Liver (tissue), 3 donors: ENCODE results near the gene TERB1.

Source experiments
- GABPA ChIP-seq, 2 donors: IDR thresholded peaks in 1 of 2; conservative IDR thresholded peaks in 1 of 2; 2 replicates each; pipeline ENCODE4 v1.6.1; 2016; ENCODE audit warnings: antibody characterized with exemption in 2 of 2, mild to moderate bottlenecking in 1 of 2, moderate library complexity in 1 of 2
- HNF4A ChIP-seq, 2 donors: conservative IDR thresholded peaks; 2 replicates each; pipeline ENCODE4 v1.6.1; 2016; ENCODE audit warnings: antibody characterized with exemption in 2 of 2, mild to moderate bottlenecking in 2 of 2
- HNF4G ChIP-seq: IDR thresholded peaks from 2 replicates; pipeline ENCODE4 v1.6.1; 2016; ENCODE audit warnings: antibody characterized with exemption
- JUND ChIP-seq, 2 donors: IDR thresholded peaks; 2 replicates each; pipeline ENCODE4 v1.6.1; 2016; ENCODE audit warnings: antibody characterized with exemption in 2 of 2
- NR2F2 ChIP-seq: IDR thresholded peaks from 2 replicates; pipeline ENCODE4 v1.6.1; 2016; ENCODE audit warnings: antibody characterized with exemption
- RAD21 ChIP-seq, 2 donors: IDR thresholded peaks; 2 replicates each; pipeline ENCODE4 v1.6.1; 2016; ENCODE audit warnings: antibody characterized with exemption in 2 of 2, mild to moderate bottlenecking in 2 of 2
- RXRA ChIP-seq, 2 donors: IDR thresholded peaks; 2 replicates each; pipeline ENCODE4 v1.6.1; 2017 to 2018; ENCODE audit warnings: antibody characterized with exemption in 2 of 2, mild to moderate bottlenecking in 1 of 2
- SP1 ChIP-seq: IDR thresholded peaks from 2 replicates; pipeline ENCODE4 v1.6.1; 2018; ENCODE audit warnings: antibody characterized with exemption, mild to moderate bottlenecking
- TAF1 ChIP-seq: conservative IDR thresholded peaks from 2 replicates; pipeline ENCODE4 v1.6.1; 2016; ENCODE audit warnings: antibody characterized with exemption, mild to moderate bottlenecking
- YY1 ChIP-seq: IDR thresholded peaks from 2 replicates; pipeline ENCODE4 v1.6.1; 2016; ENCODE audit warnings: antibody characterized with exemption, mild to moderate bottlenecking
- TF ChIP-seq, protein P1 (sequence below): fragments of 150-350 bp; IDR thresholded peaks from 2 replicates; pipeline ENCODE4 v1.5.1; 2017; ENCODE audit warnings: improper control_type of control experiment, low read depth, low read length; ENCODE audit not compliant: missing input control
- TF ChIP-seq, protein P2 (sequence below): IDR thresholded peaks from 2 replicates; pipeline ENCODE4 v1.6.1; 2016; ENCODE audit warnings: antibody characterized with exemption, mild to moderate bottlenecking
- TF ChIP-seq, protein P3 (sequence below): IDR thresholded peaks from 2 replicates; pipeline ENCODE4 v1.6.1; 2016; ENCODE audit warnings: antibody characterized with exemption
- TF ChIP-seq, protein P4 (sequence below): IDR thresholded peaks from 2 replicates; pipeline ENCODE4 v1.6.1; 2016; ENCODE audit warnings: antibody characterized with exemption
- donor health status: healthy.
- donor health status: healthy.

DNA sequence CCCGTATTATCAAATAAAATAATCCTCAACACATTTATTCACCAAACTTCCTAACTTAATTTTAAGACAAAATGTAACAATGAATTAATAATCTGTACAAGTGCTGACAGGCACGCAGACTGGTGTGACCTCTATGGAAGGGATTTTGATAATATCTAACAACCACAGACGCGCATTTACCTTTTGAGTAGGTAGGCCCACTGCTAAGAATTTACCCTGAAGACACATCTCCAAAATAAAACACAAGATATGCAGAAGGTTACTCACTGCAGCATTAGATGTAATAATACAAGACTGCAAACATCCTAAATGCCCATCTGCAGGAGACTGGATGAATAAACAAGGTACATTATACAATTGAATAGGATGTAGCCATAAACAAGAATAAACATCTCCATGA lies 82.1 kb downstream of the TERB1 start:
- TF ChIP-seq, protein P1, sequence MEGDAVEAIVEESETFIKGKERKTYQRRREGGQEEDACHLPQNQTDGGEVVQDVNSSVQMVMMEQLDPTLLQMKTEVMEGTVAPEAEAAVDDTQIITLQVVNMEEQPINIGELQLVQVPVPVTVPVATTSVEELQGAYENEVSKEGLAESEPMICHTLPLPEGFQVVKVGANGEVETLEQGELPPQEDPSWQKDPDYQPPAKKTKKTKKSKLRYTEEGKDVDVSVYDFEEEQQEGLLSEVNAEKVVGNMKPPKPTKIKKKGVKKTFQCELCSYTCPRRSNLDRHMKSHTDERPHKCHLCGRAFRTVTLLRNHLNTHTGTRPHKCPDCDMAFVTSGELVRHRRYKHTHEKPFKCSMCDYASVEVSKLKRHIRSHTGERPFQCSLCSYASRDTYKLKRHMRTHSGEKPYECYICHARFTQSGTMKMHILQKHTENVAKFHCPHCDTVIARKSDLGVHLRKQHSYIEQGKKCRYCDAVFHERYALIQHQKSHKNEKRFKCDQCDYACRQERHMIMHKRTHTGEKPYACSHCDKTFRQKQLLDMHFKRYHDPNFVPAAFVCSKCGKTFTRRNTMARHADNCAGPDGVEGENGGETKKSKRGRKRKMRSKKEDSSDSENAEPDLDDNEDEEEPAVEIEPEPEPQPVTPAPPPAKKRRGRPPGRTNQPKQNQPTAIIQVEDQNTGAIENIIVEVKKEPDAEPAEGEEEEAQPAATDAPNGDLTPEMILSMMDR = no peak
- TF ChIP-seq SP1 = no peak
- TF ChIP-seq TAF1 = no peak
- no peak for TF ChIP-seq RAD21 (IDR thresholded peaks at IDR 0.05)
- TF ChIP-seq, protein P2, sequence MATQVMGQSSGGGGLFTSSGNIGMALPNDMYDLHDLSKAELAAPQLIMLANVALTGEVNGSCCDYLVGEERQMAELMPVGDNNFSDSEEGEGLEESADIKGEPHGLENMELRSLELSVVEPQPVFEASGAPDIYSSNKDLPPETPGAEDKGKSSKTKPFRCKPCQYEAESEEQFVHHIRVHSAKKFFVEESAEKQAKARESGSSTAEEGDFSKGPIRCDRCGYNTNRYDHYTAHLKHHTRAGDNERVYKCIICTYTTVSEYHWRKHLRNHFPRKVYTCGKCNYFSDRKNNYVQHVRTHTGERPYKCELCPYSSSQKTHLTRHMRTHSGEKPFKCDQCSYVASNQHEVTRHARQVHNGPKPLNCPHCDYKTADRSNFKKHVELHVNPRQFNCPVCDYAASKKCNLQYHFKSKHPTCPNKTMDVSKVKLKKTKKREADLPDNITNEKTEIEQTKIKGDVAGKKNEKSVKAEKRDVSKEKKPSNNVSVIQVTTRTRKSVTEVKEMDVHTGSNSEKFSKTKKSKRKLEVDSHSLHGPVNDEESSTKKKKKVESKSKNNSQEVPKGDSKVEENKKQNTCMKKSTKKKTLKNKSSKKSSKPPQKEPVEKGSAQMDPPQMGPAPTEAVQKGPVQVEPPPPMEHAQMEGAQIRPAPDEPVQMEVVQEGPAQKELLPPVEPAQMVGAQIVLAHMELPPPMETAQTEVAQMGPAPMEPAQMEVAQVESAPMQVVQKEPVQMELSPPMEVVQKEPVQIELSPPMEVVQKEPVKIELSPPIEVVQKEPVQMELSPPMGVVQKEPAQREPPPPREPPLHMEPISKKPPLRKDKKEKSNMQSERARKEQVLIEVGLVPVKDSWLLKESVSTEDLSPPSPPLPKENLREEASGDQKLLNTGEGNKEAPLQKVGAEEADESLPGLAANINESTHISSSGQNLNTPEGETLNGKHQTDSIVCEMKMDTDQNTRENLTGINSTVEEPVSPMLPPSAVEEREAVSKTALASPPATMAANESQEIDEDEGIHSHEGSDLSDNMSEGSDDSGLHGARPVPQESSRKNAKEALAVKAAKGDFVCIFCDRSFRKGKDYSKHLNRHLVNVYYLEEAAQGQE = no peak
- TF ChIP-seq, protein P3, sequence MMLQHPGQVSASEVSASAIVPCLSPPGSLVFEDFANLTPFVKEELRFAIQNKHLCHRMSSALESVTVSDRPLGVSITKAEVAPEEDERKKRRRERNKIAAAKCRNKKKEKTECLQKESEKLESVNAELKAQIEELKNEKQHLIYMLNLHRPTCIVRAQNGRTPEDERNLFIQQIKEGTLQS = no peak
- TF ChIP-seq RXRA (IDR thresholded peaks at IDR 0.05) = no peak
- TF ChIP-seq, protein P4, sequence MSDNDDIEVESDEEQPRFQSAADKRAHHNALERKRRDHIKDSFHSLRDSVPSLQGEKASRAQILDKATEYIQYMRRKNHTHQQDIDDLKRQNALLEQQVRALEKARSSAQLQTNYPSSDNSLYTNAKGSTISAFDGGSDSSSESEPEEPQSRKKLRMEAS = no peak
- TF ChIP-seq NR2F2 = no peak
- no peak for TF ChIP-seq HNF4A (conservative IDR thresholded peaks at IDR 0.05)
- no peak for TF ChIP-seq YY1
- TF ChIP-seq JUND (IDR thresholded peaks at IDR 0.05) = no peak
- no peak for TF ChIP-seq HNF4G
- TF ChIP-seq GABPA (IDR thresholded peaks at IDR 0.05 in 1 of 2, conservative IDR thresholded peaks at IDR 0.05 in 1 of 2) = no peak
